Measurements from ENCODE around the gene B3GALT6. TPM values are rescaled to one million over a fixed set of nuclear protein-coding genes. Genes with fewer than 3 reads are reported as not detected.

The B3GALT6 gene
- total RNA-seq, 4 donors from 2014 or later: 12.3 to 24.1 (median 15.0) TPM

GRCh38 chr1:1232796-1233566, 944 bp downstream of the B3GALT6 start:
- peaks cover 0 to 66% (median 29%) of the 10 kb centered on the region in 3 donors for H3K4me1 ChIP-seq
- H3K27me3 ChIP-seq: peaks cover 9% of the 10 kb centered on the region
- peak overlapping the region in 1 of 2 donors; percentile 99 for H3K4me3 ChIP-seq
- no peak for ATAC-seq
- peaks cover 0 to 4% (median 0%) of the 10 kb centered on the region in 3 donors for H3K9me3 ChIP-seq
- peaks cover 0 to 38% of the 10 kb centered on the region in 2 donors for H3K36me3 ChIP-seq
- WGBS, 2 donors (ENCODE audit: low coverage in 1 of 2): 96% methylated on average over 6 of the region's 98 CpGs; no CpG with 5 or more reads in 1 of the 2 donors
- no peak for TF ChIP-seq EP300 (IDR thresholded peaks at IDR 0.05)
- no peak for TF ChIP-seq POLR2A (IDR thresholded peaks at IDR 0.05)
- TF ChIP-seq POLR2AphosphoS5 (IDR thresholded peaks at IDR 0.05): no peak
- TF ChIP-seq, protein P1, sequence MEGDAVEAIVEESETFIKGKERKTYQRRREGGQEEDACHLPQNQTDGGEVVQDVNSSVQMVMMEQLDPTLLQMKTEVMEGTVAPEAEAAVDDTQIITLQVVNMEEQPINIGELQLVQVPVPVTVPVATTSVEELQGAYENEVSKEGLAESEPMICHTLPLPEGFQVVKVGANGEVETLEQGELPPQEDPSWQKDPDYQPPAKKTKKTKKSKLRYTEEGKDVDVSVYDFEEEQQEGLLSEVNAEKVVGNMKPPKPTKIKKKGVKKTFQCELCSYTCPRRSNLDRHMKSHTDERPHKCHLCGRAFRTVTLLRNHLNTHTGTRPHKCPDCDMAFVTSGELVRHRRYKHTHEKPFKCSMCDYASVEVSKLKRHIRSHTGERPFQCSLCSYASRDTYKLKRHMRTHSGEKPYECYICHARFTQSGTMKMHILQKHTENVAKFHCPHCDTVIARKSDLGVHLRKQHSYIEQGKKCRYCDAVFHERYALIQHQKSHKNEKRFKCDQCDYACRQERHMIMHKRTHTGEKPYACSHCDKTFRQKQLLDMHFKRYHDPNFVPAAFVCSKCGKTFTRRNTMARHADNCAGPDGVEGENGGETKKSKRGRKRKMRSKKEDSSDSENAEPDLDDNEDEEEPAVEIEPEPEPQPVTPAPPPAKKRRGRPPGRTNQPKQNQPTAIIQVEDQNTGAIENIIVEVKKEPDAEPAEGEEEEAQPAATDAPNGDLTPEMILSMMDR (IDR thresholded peaks at IDR 0.05): no peak
- H3K27ac ChIP-seq: peak overlapping the region in 1 of 4 donors; percentile 44

- WGBS, 2 donors (ENCODE audit: low coverage in 1 of 2): 96% methylated on average over 15 of the region's 15 CpGs; no CpG with 5 or more reads in 1 of the 2 donors
- Histone ChIP-seq H3K4me3 (no peak overlapping the region), H3K4me1 (peaks cover 0 to 61% (median 30%) of the 10 kb centered on the region in 3 donors)
Observed at GRCh38 chr1:1233567-1233892, 1.5 kb downstream of the B3GALT6 start.

GRCh38 chr1:1234180-1234808, 2.3 kb downstream of the B3GALT6 start:
- peaks cover 22% of the 10 kb centered on the region for H3K27me3 ChIP-seq
- H3K27ac ChIP-seq: no peak overlapping the region
- ATAC-seq: no peak
- peaks cover 0 to 53% (median 30%) of the 10 kb centered on the region in 3 donors for H3K4me1 ChIP-seq
- peaks cover 0 to 25% of the 10 kb centered on the region in 2 donors for H3K36me3 ChIP-seq
- H3K4me3 ChIP-seq: no peak overlapping the region
- peaks cover 0 to 4% (median 0%) of the 10 kb centered on the region in 3 donors for H3K9me3 ChIP-seq
- 80 to 97% methylated on average over 3 to 6 of the region's 28 CpGs for WGBS, 2 donors (ENCODE audit: low coverage in 1 of 2)
- TF ChIP-seq EP300 (IDR thresholded peaks at IDR 0.05) (no peak), POLR2A (IDR thresholded peaks at IDR 0.05) (no peak), POLR2AphosphoS5 (IDR thresholded peaks at IDR 0.05) (no peak)
- TF ChIP-seq, protein P1 (IDR thresholded peaks at IDR 0.05): no peak

More at GRCh38 chr1:1233567-1233892, 1.5 kb downstream of the B3GALT6 start:
- TF ChIP-seq POLR2AphosphoS5 (IDR thresholded peaks at IDR 0.05): no peak
- TF ChIP-seq, protein P1 (IDR thresholded peaks at IDR 0.05): no peak
- H3K9me3 ChIP-seq: peaks cover 0 to 4% (median 0%) of the 10 kb centered on the region in 3 donors
- no peak overlapping the region for H3K27ac ChIP-seq
- peaks cover 14% of the 10 kb centered on the region for H3K27me3 ChIP-seq
- ATAC-seq: no peak
- H3K36me3 ChIP-seq: peaks cover 0 to 32% of the 10 kb centered on the region in 2 donors

DNA sequence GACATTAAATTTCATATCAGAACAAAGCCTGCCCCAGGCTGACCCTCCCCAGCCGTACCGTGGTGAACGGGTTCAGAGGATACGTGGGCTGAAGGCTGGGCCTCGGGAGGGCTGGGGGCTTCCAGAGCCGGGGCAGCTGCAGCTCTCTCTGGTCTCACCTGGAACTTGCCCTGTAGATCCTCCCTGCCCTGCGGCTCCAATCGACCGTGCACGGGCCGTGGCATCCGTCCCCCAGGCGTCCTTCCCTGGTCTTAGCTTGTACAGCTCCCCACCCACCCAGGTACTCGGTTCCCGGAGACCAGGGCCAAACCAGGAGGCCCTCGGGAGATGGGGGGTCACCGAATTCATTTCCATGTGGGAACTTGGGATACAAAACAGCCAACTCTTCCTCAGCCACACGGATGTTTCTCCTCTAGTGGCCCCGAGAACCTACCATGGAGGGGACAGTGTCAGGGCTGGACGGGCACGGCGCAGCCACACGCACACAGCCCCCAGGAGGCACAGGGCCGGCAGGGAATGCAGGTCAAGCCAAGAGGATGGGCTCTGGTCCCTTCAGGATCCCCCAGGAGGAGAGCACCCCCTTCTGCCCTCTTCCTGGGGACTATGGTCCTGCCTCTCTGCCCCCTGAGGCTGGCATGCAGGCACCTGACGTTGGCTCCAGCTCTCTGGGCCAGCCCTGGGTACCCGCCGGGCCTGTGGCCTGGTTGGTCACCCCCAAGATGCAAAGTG, 3.1 kb downstream of the B3GALT6 start:
- Histone ChIP-seq H3K4me3 (no peak overlapping the region), H3K27ac (no peak overlapping the region), H3K27me3 (peaks cover 31% of the 10 kb centered on the region), H3K4me1 (peaks cover 0 to 44% (median 22%) of the 10 kb centered on the region in 3 donors), H3K36me3 (peaks cover 0 to 20% of the 10 kb centered on the region in 2 donors), H3K9me3 (peaks cover 0 to 4% (median 0%) of the 10 kb centered on the region in 3 donors)
- 80 to 100% methylated on average over 1 to 3 of the region's 27 CpGs for WGBS, 2 donors (ENCODE audit: low coverage in 1 of 2)
- no peak for ATAC-seq
- TF ChIP-seq EP300 (IDR thresholded peaks at IDR 0.05) (no peak), POLR2A (IDR thresholded peaks at IDR 0.05) (no peak), POLR2AphosphoS5 (IDR thresholded peaks at IDR 0.05) (no peak)
- TF ChIP-seq, protein P1 (IDR thresholded peaks at IDR 0.05): no peak

Measured in gastroesophageal sphincter (tissue), 4 donors.